GM19463 (cell line): ENCODE results near the gene SMAD3.

Experiments used
- ATAC-seq: cut with Tn5 transposase; IDR thresholded peaks from one replicate; pipeline ENCODE4 v1.9.1; 2021; ENCODE audit warnings: mild to moderate bottlenecking, moderate library complexity; ENCODE audit not compliant: unreplicated experiment

Gene SMAD3

DNA sequence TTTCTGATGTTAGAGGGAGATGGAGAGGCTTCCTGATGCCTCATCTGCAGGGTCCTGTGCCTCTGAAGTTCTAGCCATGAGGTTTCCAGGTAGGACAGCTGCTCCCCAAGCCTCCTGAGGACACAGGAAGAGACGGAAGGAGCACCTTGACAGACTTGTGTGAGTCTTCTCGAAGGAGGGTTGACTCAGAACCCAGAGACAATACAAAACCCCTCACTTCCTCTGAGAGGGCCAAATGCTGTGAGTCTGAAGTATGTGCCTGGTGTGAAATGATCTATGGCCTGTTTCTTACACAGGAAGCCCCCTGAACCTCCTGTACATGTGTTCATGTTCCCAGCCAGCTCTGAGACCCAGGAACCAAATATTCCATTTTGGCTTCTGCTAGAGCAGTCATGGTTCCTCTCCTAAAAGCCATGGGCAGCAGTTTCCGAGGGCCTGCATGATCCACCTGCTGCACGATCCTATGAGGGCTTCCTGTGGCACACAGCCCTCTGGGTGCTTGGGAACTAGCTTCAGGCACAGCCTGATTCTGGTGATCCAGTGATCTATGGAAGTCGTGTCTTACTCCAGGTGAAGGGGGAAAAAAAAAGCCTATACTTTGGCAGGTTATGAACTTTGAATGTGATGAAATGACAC lies 126.9 kb downstream of the SMAD3 start:
- ATAC-seq: no peak

- ATAC-seq: no peak
Observed at GRCh38 chr15:67193223-67193990, 128.0 kb downstream of the SMAD3 start.

DNA sequence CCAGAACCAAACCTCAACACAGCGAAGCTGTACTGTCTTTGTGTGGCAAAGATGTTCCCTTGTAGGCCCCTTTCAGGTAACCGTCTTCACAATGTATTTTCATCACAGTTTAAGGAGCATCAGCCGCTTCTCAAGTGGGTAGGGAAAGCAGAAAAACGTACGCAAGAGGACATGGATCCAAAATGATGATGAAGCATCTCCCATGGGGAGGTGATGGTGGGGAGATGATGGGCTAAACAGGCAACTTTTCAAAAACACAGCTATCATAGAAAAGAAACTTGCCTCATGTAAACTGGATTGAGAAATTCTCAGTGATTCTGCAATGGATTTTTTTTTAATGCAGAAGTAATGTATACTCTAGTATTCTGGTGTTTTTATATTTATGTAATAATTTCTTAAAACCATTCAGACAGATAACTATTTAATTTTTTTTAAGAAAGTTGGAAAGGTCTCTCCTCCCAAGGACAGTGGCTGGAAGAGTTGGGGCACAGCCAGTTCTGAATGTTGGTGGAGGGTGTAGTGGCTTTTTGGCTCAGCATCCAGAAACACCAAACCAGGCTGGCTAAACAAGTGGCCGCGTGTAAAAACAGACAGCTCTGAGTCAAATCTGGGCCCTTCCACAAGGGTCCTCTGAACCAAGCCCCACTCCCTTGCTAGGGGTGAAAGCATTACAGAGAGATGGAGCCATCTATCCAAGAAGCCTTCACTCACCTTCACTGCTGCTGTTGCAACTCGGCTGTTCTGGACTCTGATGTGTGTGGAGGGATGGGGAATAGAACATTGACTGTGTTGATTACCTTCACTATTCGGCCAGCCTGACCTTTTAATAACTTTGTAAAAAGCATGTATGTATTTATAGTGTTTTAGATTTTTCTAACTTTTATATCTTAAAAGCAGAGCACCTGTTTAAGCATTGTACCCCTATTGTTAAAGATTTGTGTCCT lies 129.0 kb downstream of the SMAD3 start:
- ATAC-seq: no peak

DNA sequence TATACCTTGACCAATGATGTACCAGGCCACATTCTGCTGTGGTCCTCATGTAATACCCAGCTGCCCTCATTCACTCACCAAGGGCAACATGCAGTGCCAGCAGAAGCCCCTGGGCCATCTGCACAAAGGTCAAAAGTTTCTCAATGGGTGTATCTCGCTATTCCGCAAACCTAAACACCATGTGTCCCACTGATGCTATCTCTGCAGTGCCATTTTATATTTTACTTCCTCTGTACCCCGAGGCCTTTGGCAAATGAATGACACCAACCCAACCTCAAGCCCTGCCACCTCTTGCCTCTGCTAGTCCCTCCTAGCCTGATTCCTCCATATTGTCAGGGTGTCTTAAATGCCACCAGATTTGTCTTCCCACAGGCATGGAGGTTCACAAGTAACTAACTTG lies 129.9 kb downstream of the SMAD3 start:
- ATAC-seq: no peak

DNA sequence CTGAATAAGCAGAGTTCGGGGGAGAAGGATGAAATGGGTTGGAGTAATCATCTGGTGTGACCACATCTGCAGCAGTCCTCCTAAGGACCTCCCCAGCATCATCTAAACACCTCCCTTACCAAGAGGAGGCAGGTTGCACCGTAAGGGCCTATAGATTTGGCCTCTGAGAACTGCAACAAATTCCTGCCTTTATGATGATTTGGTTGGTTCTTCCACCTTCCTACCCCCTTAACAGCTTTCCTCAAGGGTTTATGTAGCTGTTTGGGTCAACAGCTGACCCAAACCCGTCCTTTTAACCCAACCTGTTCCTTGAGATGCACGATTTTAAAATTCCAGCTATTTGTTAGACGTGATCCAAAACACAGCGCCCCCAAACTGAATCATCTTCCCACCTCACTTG lies 130.8 kb downstream of the SMAD3 start:
- ATAC-seq: no peak

DNA sequence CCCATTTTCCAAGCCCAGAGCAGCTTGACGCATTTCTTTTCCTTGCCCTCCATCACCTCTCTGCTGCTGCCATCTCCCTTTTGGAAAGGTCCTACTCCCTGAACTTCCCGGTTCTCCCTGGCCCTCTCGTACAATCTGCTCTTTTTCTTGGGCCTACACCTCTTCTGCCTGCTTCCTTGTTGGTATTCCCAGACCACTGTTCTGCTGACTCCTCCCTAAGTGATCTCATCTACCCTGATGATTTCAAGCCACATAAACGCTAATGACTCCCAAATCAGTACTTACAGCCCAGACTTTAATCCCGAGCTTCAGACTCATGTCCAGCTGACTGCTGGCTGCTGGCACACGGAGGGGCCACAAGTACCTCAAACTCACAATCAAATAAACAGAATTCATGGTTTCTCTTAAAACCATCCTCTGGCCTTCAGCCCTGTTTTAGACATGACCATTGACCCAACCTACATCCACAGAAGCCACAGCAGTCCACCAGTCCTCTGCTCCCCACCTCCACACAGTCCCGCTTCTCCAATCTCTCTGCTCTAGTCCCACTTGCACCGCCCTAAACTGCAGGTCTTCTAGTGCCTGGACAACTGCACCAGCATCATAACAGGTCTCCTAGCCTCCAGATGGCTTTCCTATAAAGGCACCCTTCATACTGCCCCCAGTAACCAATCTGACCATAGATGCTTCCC lies 131.4 kb downstream of the SMAD3 start:
- no peak for ATAC-seq

GRCh38 chr15:67197364-67197695 lies 131.9 kb downstream of the SMAD3 start:
- no peak for ATAC-seq

DNA sequence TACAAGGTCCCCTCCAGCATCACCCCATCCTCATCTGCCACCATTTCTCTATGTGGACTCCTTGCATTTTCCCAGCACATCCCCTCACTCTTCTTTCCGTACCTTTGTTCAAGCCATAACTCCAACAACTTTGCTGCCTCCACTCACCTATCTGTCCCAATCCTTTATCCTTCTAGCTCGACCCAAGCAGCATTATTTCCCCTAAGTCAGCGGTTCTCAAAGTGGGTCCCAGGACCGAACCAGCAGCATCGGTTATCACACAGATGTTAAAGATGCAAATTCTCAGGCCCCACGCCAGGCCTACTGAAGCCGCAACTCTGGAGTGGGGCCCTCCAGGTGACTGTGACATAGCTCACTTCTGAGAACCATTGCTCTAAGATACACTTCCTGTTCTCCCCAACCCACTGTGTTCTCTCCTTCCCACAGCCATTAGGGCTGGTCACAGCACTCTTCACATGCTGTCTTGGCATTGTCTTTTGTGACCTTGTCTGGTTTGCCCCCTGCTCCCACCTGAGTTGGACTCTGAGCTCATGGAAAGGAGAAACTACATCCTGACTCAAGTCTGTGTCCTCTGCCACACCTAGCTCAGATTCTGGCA lies 132.9 kb downstream of the SMAD3 start:
- ATAC-seq: peak; percentile 47

- ATAC-seq: no peak
Observed at GRCh38 chr15:67199391-67199790, 134.0 kb downstream of the SMAD3 start.

GRCh38 chr15:67199881-67200763 lies 134.7 kb downstream of the SMAD3 start:
- no peak for ATAC-seq

- no peak for ATAC-seq
Observed at GRCh38 chr15:67201136-67201535, 135.7 kb downstream of the SMAD3 start.

- ATAC-seq: no peak
Observed at GRCh38 chr15:67202091-67202490, 136.7 kb downstream of the SMAD3 start.

- no peak for ATAC-seq
Observed at GRCh38 chr15:67202991-67203390, 137.6 kb downstream of the SMAD3 start.

GRCh38 chr15:67207555-67208207 lies 142.3 kb downstream of the SMAD3 start:
- no peak for ATAC-seq

DNA sequence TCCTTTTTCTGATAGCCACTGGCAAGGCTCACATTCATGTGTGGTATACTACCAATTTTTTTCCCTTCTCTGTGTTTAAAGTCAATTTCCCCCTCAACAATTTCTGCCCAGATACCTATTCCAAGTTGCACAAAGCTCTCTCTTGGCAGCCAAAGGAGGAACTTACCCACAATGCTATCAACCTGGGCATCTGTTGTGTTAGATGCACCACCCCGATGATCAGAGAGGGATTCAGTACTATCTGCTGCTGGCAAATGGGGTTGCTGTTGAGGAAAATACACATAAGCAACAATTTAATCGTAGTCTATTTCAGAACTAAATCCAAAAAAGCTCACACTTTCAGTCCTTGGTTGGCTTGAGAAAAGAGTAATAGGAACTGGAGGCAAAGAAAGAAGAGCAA lies 143.0 kb downstream of the SMAD3 start:
- ATAC-seq: no peak

- no peak for ATAC-seq
Observed at GRCh38 chr15:67210555-67211168, 145.3 kb downstream of the SMAD3 start.

- ATAC-seq: no peak
Observed at GRCh38 chr15:67212684-67213367, 147.4 kb downstream of the SMAD3 start.

DNA sequence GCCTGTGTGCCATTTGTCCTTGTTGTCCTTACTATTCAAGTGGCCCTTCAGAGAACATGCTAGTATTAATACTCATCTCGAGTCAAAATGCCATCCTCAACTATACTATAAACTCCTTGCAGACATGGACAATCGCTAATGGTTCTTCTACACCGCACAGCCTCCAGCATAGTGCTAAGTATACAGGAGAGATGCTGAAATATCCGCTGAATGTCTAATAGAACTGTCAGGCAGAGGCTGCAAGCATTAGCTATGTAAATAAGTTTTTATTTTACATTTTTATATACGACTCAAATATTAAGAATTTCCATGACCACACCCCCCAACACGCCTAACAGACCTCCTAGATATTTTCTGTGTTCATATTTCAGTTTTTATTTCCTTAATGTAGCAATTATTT lies 149.7 kb downstream of the SMAD3 start:
- no peak for ATAC-seq
